AG09309 (cell line): Measurements from ENCODE around the gene SCN4A.

Source experiments
- DNase-seq: peaks from one replicate; pipeline ENCODE4 v3.0.0-alpha.2; 2010; ENCODE audit warnings: low read depth
- H3K4me3 ChIP-seq: 2 replicates; pipeline ENCODE4 v1.5.1; 2011; ENCODE audit warnings: mild to moderate bottlenecking, low read depth, low read length, moderate library complexity; ENCODE audit not compliant: control insufficient read depth
- CTCF ChIP-seq: IDR thresholded peaks from 2 replicates; pipeline ENCODE4 v1.5.1; 2011; ENCODE audit warnings: mild to moderate bottlenecking, low read depth, low read length, inconsistent platforms; ENCODE audit not compliant: insufficient read depth, control insufficient read depth; ENCODE audit errors: missing control alignments

Gene SCN4A

GRCh38 chr17:63930951-63931575 lies 41.7 kb downstream of the SCN4A start:
- DNase-seq = no peak
- TF ChIP-seq CTCF = no peak
- no peak overlapping the region for H3K4me3 ChIP-seq

- TF ChIP-seq CTCF = no peak
- H3K4me3 ChIP-seq = no peak overlapping the region
- DNase-seq = no peak
Observed at GRCh38 chr17:63929860-63930766, 42.6 kb downstream of the SCN4A start.

- TF ChIP-seq CTCF = no peak
- no peak overlapping the region for H3K4me3 ChIP-seq
- DNase-seq = no peak
Observed at GRCh38 chr17:63928966-63929695, 43.6 kb downstream of the SCN4A start.

GRCh38 chr17:63928172-63928666 lies 44.5 kb downstream of the SCN4A start:
- no peak overlapping the region for H3K4me3 ChIP-seq
- no peak for TF ChIP-seq CTCF
- no peak for DNase-seq

GRCh38 chr17:63927464-63928171 lies 45.1 kb downstream of the SCN4A start:
- H3K4me3 ChIP-seq = no peak overlapping the region
- no peak for TF ChIP-seq CTCF

GRCh38 chr17:63926164-63926563 lies 46.6 kb downstream of the SCN4A start:
- H3K4me3 ChIP-seq = no peak overlapping the region
- no peak for DNase-seq
- TF ChIP-seq CTCF = no peak

More at GRCh38 chr17:63927464-63928171, 45.1 kb downstream of the SCN4A start:
- DNase-seq = no peak
